Astrocyte of the spinal cord (primary cell): ENCODE results near the gene MCC.

Experiments used
- DNase-seq: peaks from one replicate; pipeline ENCODE4 v3.0.0; 2011; ENCODE audit warnings: low read depth, low spot score
- H3K4me3 ChIP-seq: 2 replicates; pipeline ENCODE4 v1.5.1; 2011; ENCODE audit warnings: low read depth, mild to moderate bottlenecking, low read length, moderate library complexity
- CTCF ChIP-seq: IDR thresholded peaks from 2 replicates; pipeline ENCODE4 v1.5.1; 2012; ENCODE audit warnings: low read depth, mild to moderate bottlenecking, low read length, inconsistent platforms
- in situ Hi-C: cut with HindIII; loops from 2 replicates; pipeline ENCODE4 v1.10.0; 2017; ENCODE audit warnings: low sequenced_read_pairs

MCC gene

GRCh38 chr5:113186061-113186460 is 302.2 kb downstream of the MCC start:
- no peak for DNase-seq
- H3K4me3 ChIP-seq = no peak overlapping the region
- no peak for TF ChIP-seq CTCF
- in situ Hi-C loops = no loop called here

DNA sequence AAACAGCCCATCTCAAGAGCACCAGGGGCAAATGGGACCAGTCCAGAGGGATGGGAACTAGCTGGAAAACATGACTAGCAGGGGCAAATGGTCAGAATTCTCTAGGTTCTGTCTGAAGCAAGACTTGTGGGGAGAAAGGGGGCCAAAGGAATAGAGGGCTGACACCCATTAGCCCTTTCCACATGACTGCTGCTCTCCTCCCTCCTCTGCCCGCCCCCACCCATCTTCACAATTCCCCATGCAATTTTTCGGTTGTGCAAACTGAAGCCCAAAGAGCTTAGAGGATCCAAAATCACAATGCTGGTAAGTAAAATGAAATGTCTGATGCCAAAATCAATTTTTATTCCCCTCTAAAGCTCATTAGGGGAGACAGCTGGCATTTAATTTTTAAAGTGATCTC is 304.6 kb downstream of the MCC start:
- in situ Hi-C loops = no loop called here
- H3K4me3 ChIP-seq = no peak overlapping the region
- no peak for TF ChIP-seq CTCF
- DNase-seq = no peak

GRCh38 chr5:113182658-113183344 is 305.5 kb downstream of the MCC start:
- no peak for DNase-seq
- in situ Hi-C loops = no loop called here
- TF ChIP-seq CTCF = no peak
- H3K4me3 ChIP-seq = no peak overlapping the region

DNA sequence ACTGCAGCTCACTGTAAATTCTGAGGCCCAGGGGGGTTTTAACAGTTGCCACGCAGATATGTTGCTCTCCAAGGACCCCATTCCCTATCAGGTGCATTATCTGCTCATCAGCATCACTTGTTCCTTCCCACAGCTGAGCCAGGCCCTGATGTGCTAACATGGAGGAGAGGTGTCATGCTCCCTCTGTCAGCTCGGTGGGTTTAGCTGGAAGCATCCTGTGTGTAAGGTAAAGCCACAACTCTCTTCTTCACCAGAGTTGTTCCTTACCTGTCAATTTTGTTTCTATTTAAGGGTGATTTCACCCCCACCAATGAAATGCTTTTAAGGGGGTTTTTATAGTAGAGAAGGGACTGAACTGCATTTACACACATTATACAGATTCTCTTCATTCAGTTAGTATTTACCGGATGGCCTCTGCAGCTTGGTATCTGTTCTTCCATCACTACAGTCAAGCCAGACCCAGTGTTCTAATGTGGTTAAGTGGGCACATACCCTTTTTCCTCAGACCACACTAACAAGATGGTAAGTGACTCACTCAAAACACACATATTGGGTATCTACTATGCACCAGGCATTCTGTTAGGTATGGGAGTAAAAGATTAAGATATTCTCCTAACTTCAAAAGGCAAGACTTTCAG is 306.3 kb downstream of the MCC start:
- no peak overlapping the region for H3K4me3 ChIP-seq
- DNase-seq = no peak
- no peak for TF ChIP-seq CTCF
- in situ Hi-C loops = no loop called here

GRCh38 chr5:113181409-113181808 is 306.8 kb downstream of the MCC start:
- in situ Hi-C loops = no loop called here
- H3K4me3 ChIP-seq = no peak overlapping the region
- DNase-seq = no peak
- TF ChIP-seq CTCF = no peak

DNA sequence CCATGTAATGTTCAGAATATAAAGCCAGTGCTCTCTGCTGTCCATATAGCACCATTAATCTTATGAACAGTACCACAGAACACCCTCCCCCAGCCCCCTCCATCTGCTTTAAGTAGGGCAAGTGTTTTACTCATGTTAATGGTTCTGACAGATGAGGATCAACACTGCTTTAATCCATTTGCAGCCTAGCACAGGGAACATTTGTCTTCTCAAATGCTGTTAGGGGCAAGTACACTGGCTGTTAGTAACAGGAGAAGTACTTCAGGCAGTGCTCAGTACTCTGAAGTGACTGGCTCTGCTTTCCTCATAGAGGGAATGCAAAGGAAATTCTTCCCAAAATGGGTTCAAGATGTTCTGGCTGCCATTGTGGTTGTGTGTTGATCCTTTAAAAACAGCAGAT is 309.1 kb downstream of the MCC start:
- no peak overlapping the region for H3K4me3 ChIP-seq
- in situ Hi-C loops = no loop called here
- TF ChIP-seq CTCF = no peak
- DNase-seq = no peak
